HEK293 (cell line): Measurements from ENCODE around the gene PRSS33.
A peak's percentile ranks its signal among the peaks of the same experiment; 100 is the strongest.

Experiments
- HOXA7 ChIP-seq: sonication (generic); formaldehyde crosslinking; IDR thresholded peaks from 2 replicates; pipeline ENCODE4 v1.8.1; 2022; ENCODE audit warnings: missing genetic modification reagents, borderline replicate concordance
- KLF1 ChIP-seq: fragments of 450-650 bp; formaldehyde crosslinking; IDR thresholded peaks from 2 replicates; pipeline ENCODE4 v1.5.1; 2016; ENCODE audit warnings: missing biosample characterization, missing genetic modification characterization
- MYNN ChIP-seq: fragments of 450-650 bp; formaldehyde crosslinking; IDR thresholded peaks from 2 replicates; pipeline ENCODE4 v1.5.1; 2016; ENCODE audit warnings: missing biosample characterization, missing genetic modification characterization, borderline replicate concordance
- ZBTB20 ChIP-seq: fragments of 450-650 bp; formaldehyde crosslinking; IDR thresholded peaks from 2 replicates; pipeline ENCODE4 v1.5.1; 2016; ENCODE audit warnings: missing biosample characterization, missing genetic modification characterization
- ZBTB7A ChIP-seq: fragments of 450-650 bp; formaldehyde crosslinking; IDR thresholded peaks from 2 replicates; pipeline ENCODE4 v1.5.1; 2016; ENCODE audit warnings: low read depth, missing biosample characterization, missing genetic modification characterization
- ZNF202 ChIP-seq: fragments of 450-650 bp; formaldehyde crosslinking; IDR thresholded peaks from 2 replicates; pipeline ENCODE4 v1.5.1; 2016; ENCODE audit warnings: missing biosample characterization, missing genetic modification characterization, borderline replicate concordance
- ZNF214 ChIP-seq: fragments of 450-650 bp; formaldehyde crosslinking; IDR thresholded peaks from 2 replicates; pipeline ENCODE4 v1.5.1; 2017; ENCODE audit warnings: missing biosample characterization, mild to moderate bottlenecking, missing genetic modification characterization, borderline replicate concordance
- ZNF223 ChIP-seq: fragments of 450-650 bp; formaldehyde crosslinking; IDR thresholded peaks from 2 replicates; pipeline ENCODE4 v1.5.1; 2016; ENCODE audit warnings: missing biosample characterization, missing genetic modification characterization
- ZNF292 ChIP-seq: fragments of 450-650 bp; formaldehyde crosslinking; IDR thresholded peaks from 2 replicates; pipeline ENCODE4 v1.5.1; 2016; ENCODE audit warnings: low read depth, missing biosample characterization, missing genetic modification characterization, borderline replicate concordance
- ZNF416 ChIP-seq: fragments of 450-650 bp; formaldehyde crosslinking; IDR thresholded peaks from 2 replicates; pipeline ENCODE4 v1.5.1; 2016; ENCODE audit warnings: missing biosample characterization, missing genetic modification characterization
- ZNF426 ChIP-seq: fragments of 450-650 bp; formaldehyde crosslinking; IDR thresholded peaks from 2 replicates; pipeline ENCODE4 v1.5.1; 2017; ENCODE audit warnings: missing biosample characterization, missing genetic modification characterization, mild to moderate bottlenecking, inconsistent platforms, moderate library complexity
- ZNF473 ChIP-seq: fragments of 450-650 bp; formaldehyde crosslinking; IDR thresholded peaks from 2 replicates; pipeline ENCODE4 v1.5.1; 2017; ENCODE audit warnings: missing biosample characterization, missing genetic modification characterization
- ZNF48 ChIP-seq: fragments of 450-650 bp; formaldehyde crosslinking; IDR thresholded peaks from 2 replicates; pipeline ENCODE4 v1.5.1; 2016; ENCODE audit warnings: missing biosample characterization, missing genetic modification characterization
- ZNF530 ChIP-seq: fragments of 450-650 bp; formaldehyde crosslinking; IDR thresholded peaks from 2 replicates; pipeline ENCODE4 v1.5.1; 2016; ENCODE audit warnings: low read depth, missing biosample characterization, missing genetic modification characterization
- ZNF558 ChIP-seq: fragments of 450-650 bp; formaldehyde crosslinking; IDR thresholded peaks from 2 replicates; pipeline ENCODE4 v1.5.1; 2016; ENCODE audit warnings: missing biosample characterization, missing genetic modification characterization
- ZNF660 ChIP-seq: fragments of 450-650 bp; IDR thresholded peaks from 2 replicates; pipeline ENCODE4 v1.5.1; 2018; ENCODE audit warnings: missing biosample characterization, mild to moderate bottlenecking, missing genetic modification characterization
- ZSCAN30 ChIP-seq: fragments of 450-650 bp; IDR thresholded peaks from 2 replicates; pipeline ENCODE4 v1.5.1; 2018; ENCODE audit warnings: missing biosample characterization, mild to moderate bottlenecking, missing genetic modification characterization, moderate library complexity
- ZXDB ChIP-seq: fragments of 450-650 bp; formaldehyde crosslinking; IDR thresholded peaks from 2 replicates; pipeline ENCODE4 v1.5.1; 2016; ENCODE audit warnings: missing biosample characterization, missing genetic modification characterization
- TF ChIP-seq, protein P1 (sequence below): fragments of 450-650 bp; formaldehyde crosslinking; IDR thresholded peaks from 2 replicates; pipeline ENCODE4 v1.5.1; 2016; ENCODE audit warnings: missing biosample characterization, missing genetic modification characterization, borderline replicate concordance
- TF ChIP-seq, protein P2 (sequence below): fragments of 450-650 bp; formaldehyde crosslinking; IDR thresholded peaks from 2 replicates; pipeline ENCODE4 v1.5.1; 2016; ENCODE audit warnings: missing biosample characterization, missing genetic modification characterization
- TF ChIP-seq, protein P3 (sequence below): fragments of 450-650 bp; formaldehyde crosslinking; IDR thresholded peaks from 2 replicates; pipeline ENCODE4 v1.5.1; 2016; ENCODE audit warnings: missing biosample characterization, missing genetic modification characterization
- TF ChIP-seq, protein P4 (sequence below): fragments of 450-650 bp; formaldehyde crosslinking; IDR thresholded peaks from 2 replicates; pipeline ENCODE4 v1.5.1; 2017; ENCODE audit warnings: missing biosample characterization, mild to moderate bottlenecking, missing genetic modification characterization, moderate library complexity
- TF ChIP-seq, protein P5 (sequence below): fragments of 450-650 bp; formaldehyde crosslinking; conservative IDR thresholded peaks from 2 replicates; pipeline ENCODE4 v1.5.1; 2016; ENCODE audit warnings: low read depth, missing biosample characterization, missing genetic modification characterization
- TF ChIP-seq, protein P6 (sequence below): fragments of 450-650 bp; formaldehyde crosslinking; optimal IDR thresholded peaks from 2 replicates; pipeline ENCODE3; 2016; ENCODE audit warnings: missing biosample characterization, mild to moderate bottlenecking, missing genetic modification characterization

Gene PRSS33

DNA sequence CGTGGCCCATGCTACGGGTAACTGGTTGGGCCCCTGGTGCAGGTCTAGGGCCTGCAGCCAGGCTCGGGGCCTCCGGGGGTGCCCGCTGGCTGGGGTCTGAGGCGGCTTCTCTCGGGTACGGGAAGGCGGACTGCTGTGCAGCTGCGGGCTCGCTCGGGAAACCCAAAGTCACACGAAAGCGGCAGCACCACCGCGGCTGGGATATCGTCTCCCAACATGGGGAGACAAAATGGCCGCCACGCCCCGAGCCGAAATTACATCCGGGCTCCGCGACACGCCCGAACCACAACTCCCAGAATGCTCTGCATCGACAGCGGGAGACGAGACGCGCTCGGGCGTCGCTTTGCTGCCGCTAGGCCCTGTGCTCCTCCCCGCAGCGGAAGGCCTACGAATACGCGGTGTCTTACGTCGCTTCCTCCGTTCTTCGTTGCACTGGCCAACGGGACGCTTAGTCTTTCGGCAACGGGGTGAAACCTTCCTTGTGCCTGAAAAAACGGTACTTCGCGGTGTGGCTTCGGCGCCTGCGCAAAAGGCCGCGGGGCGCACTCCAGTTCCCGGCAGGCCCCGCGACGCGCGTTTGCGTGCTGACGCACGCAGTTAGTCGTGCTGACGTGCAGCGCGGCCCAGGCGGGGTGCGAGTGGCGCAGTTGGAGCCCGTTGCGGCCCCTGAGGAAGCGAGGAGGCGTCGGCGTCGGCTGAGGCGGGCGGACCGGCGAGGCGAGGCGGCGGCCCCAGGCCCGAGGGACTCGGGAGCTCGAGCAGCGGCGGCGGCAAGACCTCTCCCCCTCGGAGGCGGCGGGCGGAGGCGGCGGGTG lies 35.1 kb downstream of the PRSS33 start, which contains the start of gene SRRM2 (continued):
- TF ChIP-seq, protein P1, sequence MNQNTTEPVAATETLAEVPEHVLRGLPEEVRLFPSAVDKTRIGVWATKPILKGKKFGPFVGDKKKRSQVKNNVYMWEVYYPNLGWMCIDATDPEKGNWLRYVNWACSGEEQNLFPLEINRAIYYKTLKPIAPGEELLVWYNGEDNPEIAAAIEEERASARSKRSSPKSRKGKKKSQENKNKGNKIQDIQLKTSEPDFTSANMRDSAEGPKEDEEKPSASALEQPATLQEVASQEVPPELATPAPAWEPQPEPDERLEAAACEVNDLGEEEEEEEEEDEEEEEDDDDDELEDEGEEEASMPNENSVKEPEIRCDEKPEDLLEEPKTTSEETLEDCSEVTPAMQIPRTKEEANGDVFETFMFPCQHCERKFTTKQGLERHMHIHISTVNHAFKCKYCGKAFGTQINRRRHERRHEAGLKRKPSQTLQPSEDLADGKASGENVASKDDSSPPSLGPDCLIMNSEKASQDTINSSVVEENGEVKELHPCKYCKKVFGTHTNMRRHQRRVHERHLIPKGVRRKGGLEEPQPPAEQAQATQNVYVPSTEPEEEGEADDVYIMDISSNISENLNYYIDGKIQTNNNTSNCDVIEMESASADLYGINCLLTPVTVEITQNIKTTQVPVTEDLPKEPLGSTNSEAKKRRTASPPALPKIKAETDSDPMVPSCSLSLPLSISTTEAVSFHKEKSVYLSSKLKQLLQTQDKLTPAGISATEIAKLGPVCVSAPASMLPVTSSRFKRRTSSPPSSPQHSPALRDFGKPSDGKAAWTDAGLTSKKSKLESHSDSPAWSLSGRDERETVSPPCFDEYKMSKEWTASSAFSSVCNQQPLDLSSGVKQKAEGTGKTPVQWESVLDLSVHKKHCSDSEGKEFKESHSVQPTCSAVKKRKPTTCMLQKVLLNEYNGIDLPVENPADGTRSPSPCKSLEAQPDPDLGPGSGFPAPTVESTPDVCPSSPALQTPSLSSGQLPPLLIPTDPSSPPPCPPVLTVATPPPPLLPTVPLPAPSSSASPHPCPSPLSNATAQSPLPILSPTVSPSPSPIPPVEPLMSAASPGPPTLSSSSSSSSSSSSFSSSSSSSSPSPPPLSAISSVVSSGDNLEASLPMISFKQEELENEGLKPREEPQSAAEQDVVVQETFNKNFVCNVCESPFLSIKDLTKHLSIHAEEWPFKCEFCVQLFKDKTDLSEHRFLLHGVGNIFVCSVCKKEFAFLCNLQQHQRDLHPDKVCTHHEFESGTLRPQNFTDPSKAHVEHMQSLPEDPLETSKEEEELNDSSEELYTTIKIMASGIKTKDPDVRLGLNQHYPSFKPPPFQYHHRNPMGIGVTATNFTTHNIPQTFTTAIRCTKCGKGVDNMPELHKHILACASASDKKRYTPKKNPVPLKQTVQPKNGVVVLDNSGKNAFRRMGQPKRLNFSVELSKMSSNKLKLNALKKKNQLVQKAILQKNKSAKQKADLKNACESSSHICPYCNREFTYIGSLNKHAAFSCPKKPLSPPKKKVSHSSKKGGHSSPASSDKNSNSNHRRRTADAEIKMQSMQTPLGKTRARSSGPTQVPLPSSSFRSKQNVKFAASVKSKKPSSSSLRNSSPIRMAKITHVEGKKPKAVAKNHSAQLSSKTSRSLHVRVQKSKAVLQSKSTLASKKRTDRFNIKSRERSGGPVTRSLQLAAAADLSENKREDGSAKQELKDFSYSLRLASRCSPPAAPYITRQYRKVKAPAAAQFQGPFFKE, result no peak
- TF ChIP-seq ZNF416 (tag by site-specific recombination) (no peak), ZNF214 (no peak), ZSCAN30 (tag by site-specific recombination) (peak; percentile 96), ZNF223 (no peak), ZNF48 (tag by site-specific recombination) (no peak), HOXA7 (CRISPR knock-in tag) (no peak), MYNN (tag by site-specific recombination) (no peak), ZXDB (tag by site-specific recombination) (peak; percentile 96), ZNF558 (no peak), KLF1 (peak; percentile 62), ZBTB20 (peak; percentile 83), ZBTB7A (tag by site-specific recombination) (no peak), ZNF660 (tag by site-specific recombination) (peak; percentile 97), ZNF426 (tag by site-specific recombination) (no peak), ZNF292 (tag by site-specific recombination) (no peak), ZNF530 (tag by site-specific recombination) (no peak), ZNF473 (tag by site-specific recombination) (no peak), ZNF202 (no peak)
- TF ChIP-seq, protein P2, sequence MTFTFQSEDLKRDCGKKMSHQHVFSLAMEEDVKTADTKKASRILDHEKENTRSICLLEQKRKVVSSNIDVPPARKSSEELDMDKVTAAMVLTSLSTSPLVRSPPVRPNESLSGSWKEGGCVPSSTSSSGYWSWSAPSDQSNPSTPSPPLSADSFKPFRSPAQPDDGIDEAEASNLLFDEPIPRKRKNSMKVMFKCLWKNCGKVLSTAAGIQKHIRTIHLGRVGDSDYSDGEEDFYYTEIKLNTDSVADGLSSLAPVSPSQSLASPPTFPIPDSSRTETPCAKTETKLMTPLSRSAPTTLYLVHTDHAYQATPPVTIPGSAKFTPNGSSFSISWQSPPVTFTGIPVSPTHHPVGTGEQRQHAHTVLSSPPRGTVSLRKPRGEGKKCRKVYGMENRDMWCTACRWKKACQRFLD, result no peak
- TF ChIP-seq, protein P3, sequence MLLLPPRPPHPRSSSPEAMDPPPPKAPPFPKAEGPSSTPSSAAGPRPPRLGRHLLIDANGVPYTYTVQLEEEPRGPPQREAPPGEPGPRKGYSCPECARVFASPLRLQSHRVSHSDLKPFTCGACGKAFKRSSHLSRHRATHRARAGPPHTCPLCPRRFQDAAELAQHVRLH (tag by site-specific recombination), result peak; percentile 73
- TF ChIP-seq, protein P4, sequence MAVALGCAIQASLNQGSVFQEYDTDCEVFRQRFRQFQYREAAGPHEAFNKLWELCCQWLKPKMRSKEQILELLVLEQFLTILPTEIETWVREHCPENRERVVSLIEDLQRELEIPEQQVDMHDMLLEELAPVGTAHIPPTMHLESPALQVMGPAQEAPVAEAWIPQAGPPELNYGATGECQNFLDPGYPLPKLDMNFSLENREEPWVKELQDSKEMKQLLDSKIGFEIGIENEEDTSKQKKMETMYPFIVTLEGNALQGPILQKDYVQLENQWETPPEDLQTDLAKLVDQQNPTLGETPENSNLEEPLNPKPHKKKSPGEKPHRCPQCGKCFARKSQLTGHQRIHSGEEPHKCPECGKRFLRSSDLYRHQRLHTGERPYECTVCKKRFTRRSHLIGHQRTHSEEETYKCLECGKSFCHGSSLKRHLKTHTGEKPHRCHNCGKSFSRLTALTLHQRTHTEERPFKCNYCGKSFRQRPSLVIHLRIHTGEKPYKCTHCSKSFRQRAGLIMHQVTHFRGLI (tag by site-specific recombination), result peak; percentile 71
- TF ChIP-seq, protein P5, sequence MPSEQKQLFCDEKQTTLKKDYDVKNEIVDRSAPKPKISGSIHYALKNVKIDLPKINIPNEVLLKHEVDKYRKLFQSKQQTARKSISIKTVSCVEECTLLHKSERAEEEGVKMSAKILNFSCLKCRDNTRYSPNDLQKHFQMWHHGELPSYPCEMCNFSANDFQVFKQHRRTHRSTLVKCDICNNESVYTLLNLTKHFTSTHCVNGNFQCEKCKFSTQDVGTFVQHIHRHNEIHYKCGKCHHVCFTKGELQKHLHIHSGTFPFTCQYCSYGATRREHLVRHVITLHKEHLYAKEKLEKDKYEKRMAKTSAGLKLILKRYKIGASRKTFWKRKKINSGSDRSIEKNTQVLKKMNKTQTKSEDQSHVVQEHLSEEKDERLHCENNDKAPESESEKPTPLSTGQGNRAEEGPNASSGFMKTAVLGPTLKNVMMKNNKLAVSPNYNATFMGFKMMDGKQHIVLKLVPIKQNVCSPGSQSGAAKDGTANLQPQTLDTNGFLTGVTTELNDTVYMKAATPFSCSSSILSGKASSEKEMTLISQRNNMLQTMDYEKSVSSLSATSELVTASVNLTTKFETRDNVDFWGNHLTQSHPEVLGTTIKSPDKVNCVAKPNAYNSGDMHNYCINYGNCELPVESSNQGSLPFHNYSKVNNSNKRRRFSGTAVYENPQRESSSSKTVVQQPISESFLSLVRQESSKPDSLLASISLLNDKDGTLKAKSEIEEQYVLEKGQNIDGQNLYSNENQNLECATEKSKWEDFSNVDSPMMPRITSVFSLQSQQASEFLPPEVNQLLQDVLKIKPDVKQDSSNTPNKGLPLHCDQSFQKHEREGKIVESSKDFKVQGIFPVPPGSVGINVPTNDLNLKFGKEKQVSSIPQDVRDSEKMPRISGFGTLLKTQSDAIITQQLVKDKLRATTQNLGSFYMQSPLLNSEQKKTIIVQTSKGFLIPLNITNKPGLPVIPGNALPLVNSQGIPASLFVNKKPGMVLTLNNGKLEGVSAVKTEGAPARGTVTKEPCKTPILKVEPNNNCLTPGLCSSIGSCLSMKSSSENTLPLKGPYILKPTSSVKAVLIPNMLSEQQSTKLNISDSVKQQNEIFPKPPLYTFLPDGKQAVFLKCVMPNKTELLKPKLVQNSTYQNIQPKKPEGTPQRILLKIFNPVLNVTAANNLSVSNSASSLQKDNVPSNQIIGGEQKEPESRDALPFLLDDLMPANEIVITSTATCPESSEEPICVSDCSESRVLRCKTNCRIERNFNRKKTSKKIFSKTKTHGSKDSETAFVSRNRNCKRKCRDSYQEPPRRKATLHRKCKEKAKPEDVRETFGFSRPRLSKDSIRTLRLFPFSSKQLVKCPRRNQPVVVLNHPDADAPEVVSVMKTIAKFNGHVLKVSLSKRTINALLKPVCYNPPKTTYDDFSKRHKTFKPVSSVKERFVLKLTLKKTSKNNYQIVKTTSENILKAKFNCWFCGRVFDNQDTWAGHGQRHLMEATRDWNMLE (tag by site-specific recombination), result peak; percentile 62
- TF ChIP-seq, protein P6, sequence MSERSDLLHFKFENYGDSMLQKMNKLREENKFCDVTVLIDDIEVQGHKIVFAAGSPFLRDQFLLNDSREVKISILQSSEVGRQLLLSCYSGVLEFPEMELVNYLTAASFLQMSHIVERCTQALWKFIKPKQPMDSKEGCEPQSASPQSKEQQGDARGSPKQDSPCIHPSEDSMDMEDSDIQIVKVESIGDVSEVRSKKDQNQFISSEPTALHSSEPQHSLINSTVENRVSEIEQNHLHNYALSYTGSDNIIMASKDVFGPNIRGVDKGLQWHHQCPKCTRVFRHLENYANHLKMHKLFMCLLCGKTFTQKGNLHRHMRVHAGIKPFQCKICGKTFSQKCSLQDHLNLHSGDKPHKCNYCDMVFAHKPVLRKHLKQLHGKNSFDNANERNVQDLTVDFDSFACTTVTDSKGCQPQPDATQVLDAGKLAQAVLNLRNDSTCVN (tag by site-specific recombination), result peak; percentile 94
